Smooth muscle cell (in vitro differentiated cells): ENCODE measurements around the gene P4HA2. TPM values are rescaled to one million over a fixed set of nuclear protein-coding genes. Genes with fewer than 3 reads are reported as not detected.
"Not testable (repeated sequence)": the region's sequence is repeated elsewhere in the genome, so short reads cannot be mapped to it uniquely, and the experiment has no call there.

Experiments
- DNase-seq: peaks from one replicate; lab custom pipeline; 2025; ENCODE audit not compliant: unreplicated experiment; lab: John Stamatoyannopoulos, UW
- H2AFZ ChIP-seq: fragments of 200-600 bp; sonication (generic); 2 replicates; pipeline ENCODE4 v1.6.0; 2016; ENCODE audit warnings: antibody characterized with exemption, low read depth, mild to moderate bottlenecking
- H3F3A ChIP-seq: fragments of 200-600 bp; sonication (generic); 2 replicates; pipeline ENCODE4 v1.6.0; 2017; ENCODE audit warnings: antibody characterized with exemption, low read depth
- H3K27ac ChIP-seq: fragments of 200-600 bp; sonication (generic); 2 replicates; pipeline ENCODE4 v1.5.1; 2016; ENCODE audit warnings: low read depth, mild to moderate bottlenecking
- H3K27me3 ChIP-seq: fragments of 200-600 bp; sonication (generic); 2 replicates; pipeline ENCODE4 v1.6.1; 2016; ENCODE audit warnings: low read depth, mild to moderate bottlenecking
- H3K36me3 ChIP-seq: fragments of 200-600 bp; sonication (generic); 2 replicates; pipeline ENCODE4 v1.5.1; 2016; ENCODE audit warnings: low read depth
- H3K4me1 ChIP-seq: fragments of 200-600 bp; sonication (generic); 2 replicates; pipeline ENCODE4 v1.5.1; 2016; ENCODE audit warnings: low read depth
- H3K4me2 ChIP-seq: fragments of 200-600 bp; sonication (generic); 2 replicates; pipeline ENCODE4 v1.6.0; 2016; ENCODE audit warnings: mild to moderate bottlenecking
- H3K4me3 ChIP-seq: fragments of 200-600 bp; sonication (generic); 2 replicates; pipeline ENCODE4 v1.5.1; 2016; ENCODE audit warnings: mild to moderate bottlenecking
- H3K79me2 ChIP-seq: fragments of 200-600 bp; sonication (generic); 2 replicates; pipeline ENCODE4 v1.6.0; 2016; ENCODE audit warnings: low read depth, mild to moderate bottlenecking
- H3K9ac ChIP-seq: fragments of 200-600 bp; sonication (generic); 2 replicates; pipeline ENCODE4 v1.6.0; 2016; ENCODE audit warnings: low read depth
- H3K9me3 ChIP-seq: fragments of 200-600 bp; sonication (generic); replicated peaks from 2 replicates; pipeline ENCODE4 v1.5.1; 2016; ENCODE audit warnings: low read depth
- H4K20me1 ChIP-seq: fragments of 200-600 bp; sonication (generic); 2 replicates; pipeline ENCODE4 v1.6.0; 2016; ENCODE audit warnings: low read depth
- WGBS: methylation state at CpG from one replicate; pipeline ENCODE4 v1.1.7; 2016; ENCODE audit warnings: low lambda C conversion rate; 5-methylcytosine and 5-hydroxymethylcytosine counted together
- microRNA-seq: library from miRNA; unstranded; fragments of <30 nt; microRNA quantifications from one replicate; pipeline ENCODE4, GENCODE V29; 2016; ENCODE audit warnings: borderline number of aligned reads
- polyA plus RNA-seq: library from polyadenylated mRNA; unstranded; fragments of >200 nt; fragmentation: Nextera tagmentation; extraction: Ambion mirVana; gene quantifications from 2 replicates; pipeline ENCODE4 v1.2.1, GENCODE V29; 2016
- small RNA-seq: library from RNA; depleted of rRNA; stranded (forward); fragments of <200 nt; gene quantifications from one replicate; pipeline ENCODE3, GENCODE V24; 2014
- total RNA-seq: library from RNA; depleted of rRNA; stranded (reverse); fragments of >200 nt; gene quantifications from 2 replicates; pipeline ENCODE4 v1.2.3, GENCODE V29; 2014
- TF ChIP-seq, protein P1 (sequence below): fragments of 200-600 bp; sonication (generic); IDR thresholded peaks from 2 replicates; pipeline ENCODE4 v1.5.1; 2017; ENCODE audit warnings: borderline replicate concordance, mild to moderate bottlenecking, antibody characterized with exemption; ENCODE audit not compliant: insufficient read depth, poor library complexity, severe bottlenecking

The P4HA2 gene
- total and polyA plus RNA-seq, 2 experiments from 2014 or later = 352 to 707 TPM

DNA sequence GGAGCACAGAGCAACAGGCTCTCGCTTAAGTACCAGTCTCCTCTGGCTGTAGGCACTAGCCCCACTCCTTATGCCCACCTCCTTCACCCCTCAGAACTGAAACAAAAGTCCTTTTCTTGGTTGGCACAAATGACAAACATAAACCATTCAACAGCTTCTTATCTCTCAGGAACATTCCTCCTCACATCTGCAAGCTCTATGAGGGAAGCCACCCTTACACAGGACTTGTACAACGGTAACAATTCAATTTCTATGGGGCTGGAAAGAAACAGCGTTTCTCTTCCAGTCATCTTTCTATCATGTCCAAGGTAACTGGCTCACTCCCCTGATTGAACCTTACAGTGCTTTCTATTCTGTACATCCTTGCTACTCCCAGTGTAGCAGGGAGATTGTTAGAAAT is 80.0 kb downstream of the P4HA2 start:
- Histone ChIP-seq H4K20me1 (no peaks in the 10 kb centered on the region), H3K9ac (no peak overlapping the region), H3K4me2 (no peak overlapping the region), H3K36me3 (no peaks in the 10 kb centered on the region), H3K27me3 (peaks cover 24% of the 10 kb centered on the region), H3K4me1 (no peaks in the 10 kb centered on the region), H3K4me3 (no peak overlapping the region), H3K79me2 (no peaks in the 10 kb centered on the region), H3K9me3 (peaks cover 14% of the 10 kb centered on the region), H3F3A (no peaks in the 10 kb centered on the region), H2AFZ (no peak overlapping the region), H3K27ac (no peak overlapping the region)
- TF ChIP-seq, protein P1, sequence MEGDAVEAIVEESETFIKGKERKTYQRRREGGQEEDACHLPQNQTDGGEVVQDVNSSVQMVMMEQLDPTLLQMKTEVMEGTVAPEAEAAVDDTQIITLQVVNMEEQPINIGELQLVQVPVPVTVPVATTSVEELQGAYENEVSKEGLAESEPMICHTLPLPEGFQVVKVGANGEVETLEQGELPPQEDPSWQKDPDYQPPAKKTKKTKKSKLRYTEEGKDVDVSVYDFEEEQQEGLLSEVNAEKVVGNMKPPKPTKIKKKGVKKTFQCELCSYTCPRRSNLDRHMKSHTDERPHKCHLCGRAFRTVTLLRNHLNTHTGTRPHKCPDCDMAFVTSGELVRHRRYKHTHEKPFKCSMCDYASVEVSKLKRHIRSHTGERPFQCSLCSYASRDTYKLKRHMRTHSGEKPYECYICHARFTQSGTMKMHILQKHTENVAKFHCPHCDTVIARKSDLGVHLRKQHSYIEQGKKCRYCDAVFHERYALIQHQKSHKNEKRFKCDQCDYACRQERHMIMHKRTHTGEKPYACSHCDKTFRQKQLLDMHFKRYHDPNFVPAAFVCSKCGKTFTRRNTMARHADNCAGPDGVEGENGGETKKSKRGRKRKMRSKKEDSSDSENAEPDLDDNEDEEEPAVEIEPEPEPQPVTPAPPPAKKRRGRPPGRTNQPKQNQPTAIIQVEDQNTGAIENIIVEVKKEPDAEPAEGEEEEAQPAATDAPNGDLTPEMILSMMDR = no peak
- no peak for DNase-seq
- 89% methylated on average over 3 of the region's 3 CpGs for WGBS

DNA sequence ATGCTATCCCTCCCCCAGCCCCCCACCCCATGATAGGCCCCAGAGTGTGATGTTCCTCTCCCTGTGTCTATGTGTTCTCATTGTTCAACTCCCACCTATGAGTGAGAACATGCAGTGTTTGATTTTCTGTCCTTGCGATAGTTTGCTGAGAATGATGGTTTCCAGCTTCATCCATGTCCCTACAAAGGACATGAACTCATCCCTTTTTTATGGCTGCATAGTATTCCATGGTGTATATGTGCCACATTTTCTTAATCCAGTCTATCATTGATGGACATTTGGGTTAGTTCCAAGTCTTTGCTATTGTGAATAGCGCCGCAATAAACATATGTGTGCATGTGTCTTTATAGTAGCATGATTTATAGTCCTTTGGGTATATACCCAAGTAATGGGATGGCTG is 82.3 kb downstream of the P4HA2 start:
- H3K4me1 ChIP-seq, H3K4me2 ChIP-seq, H3K4me3 ChIP-seq, H4K20me1 ChIP-seq, H3K9ac ChIP-seq, H2AFZ ChIP-seq, H3K27ac ChIP-seq, H3F3A ChIP-seq, DNase-seq, H3K36me3 ChIP-seq, H3K79me2 ChIP-seq: not testable (repeated sequence)
- Histone ChIP-seq H3K27me3 (peaks cover 24% of the 10 kb centered on the region), H3K9me3 (peaks cover 15% of the 10 kb centered on the region)
- 90% methylated on average over 3 of the region's 3 CpGs for WGBS

DNA sequence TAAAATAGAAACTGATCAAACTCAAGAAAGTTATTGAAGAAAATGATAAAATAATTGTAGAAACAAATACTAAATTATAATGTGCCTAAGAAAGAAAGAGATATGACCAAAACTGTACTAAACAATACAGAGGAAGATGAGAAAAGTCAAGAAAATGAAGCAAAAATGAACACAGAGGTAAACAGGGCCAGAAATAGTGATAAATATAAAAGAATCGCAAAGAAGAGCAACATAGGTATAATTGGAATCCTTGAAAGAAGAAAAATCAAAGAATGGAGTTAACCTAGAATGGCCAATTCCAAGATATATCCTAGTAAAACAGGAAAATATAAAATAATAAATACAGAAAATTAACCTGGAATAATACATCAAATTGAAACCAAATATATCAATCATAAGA is 84.5 kb downstream of the P4HA2 start:
- peaks cover 19% of the 10 kb centered on the region for H3K27me3 ChIP-seq
- no peaks in the 10 kb centered on the region for H4K20me1 ChIP-seq
- WGBS = 81% methylated on average over 1 of the region's 1 CpG
- H3K9ac ChIP-seq = no peak overlapping the region
- peaks cover 20% of the 10 kb centered on the region for H3K9me3 ChIP-seq
- no peak overlapping the region for H3K4me3 ChIP-seq
- TF ChIP-seq, protein P1 = no peak
- DNase-seq = no peak
- H3K27ac ChIP-seq = no peak overlapping the region
- no peaks in the 10 kb centered on the region for H3K4me1 ChIP-seq
- H2AFZ ChIP-seq = no peak overlapping the region
- no peaks in the 10 kb centered on the region for H3K36me3 ChIP-seq
- H3K4me2 ChIP-seq = no peak overlapping the region
- no peaks in the 10 kb centered on the region for H3K79me2 ChIP-seq
- no peaks in the 10 kb centered on the region for H3F3A ChIP-seq

DNA sequence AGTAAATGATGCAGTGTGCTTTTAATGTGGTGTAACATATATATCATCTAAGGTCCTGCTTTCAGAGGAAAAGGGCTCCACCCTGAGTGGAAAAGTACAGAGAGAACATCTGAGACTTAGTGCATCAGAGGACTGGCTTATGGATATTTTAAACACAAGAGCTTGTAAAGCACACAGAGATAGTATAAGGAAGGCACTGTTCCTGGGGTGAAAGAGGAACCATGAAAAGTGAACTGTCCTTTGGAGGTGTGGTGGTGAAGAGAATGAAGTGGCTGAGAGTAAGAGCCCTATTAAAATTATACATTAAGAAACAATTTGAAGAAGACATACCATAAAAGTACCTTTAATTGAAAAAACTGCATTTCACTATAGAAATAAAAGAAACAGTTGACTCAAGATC is 85.2 kb downstream of the P4HA2 start:
- Histone ChIP-seq H3F3A (no peaks in the 10 kb centered on the region), H3K4me3 (no peak overlapping the region), H3K27me3 (peaks cover 14% of the 10 kb centered on the region), H2AFZ (no peak overlapping the region), H3K4me2 (no peak overlapping the region), H3K27ac (no peak overlapping the region), H3K36me3 (no peaks in the 10 kb centered on the region), H3K9ac (no peak overlapping the region), H3K4me1 (no peaks in the 10 kb centered on the region), H4K20me1 (no peaks in the 10 kb centered on the region), H3K9me3 (peaks cover 20% of the 10 kb centered on the region), H3K79me2 (no peaks in the 10 kb centered on the region)
- TF ChIP-seq, protein P1 = no peak
- DNase-seq = no peak

Small RNA genes within 50 kb of the gene (microRNA-seq; reads per million reads assigned to microRNA genes)
- not detected for gene MIR6830

Small RNA genes within 50 kb of the gene (small RNA-seq; reads per million reads assigned to genes)
- not detected for gene AC063976.4

Other genes with a start within 250 kb of the P4HA2 start
- gene ACSL6, start 216.2 kb downstream of the P4HA2 start, total RNA-seq = not detected in 2 replicates
- not detected in 2 replicates for gene ACSL6, start 216.2 kb downstream of the P4HA2 start, polyA plus RNA-seq
- not detected in 2 replicates for gene IL3, start 167.2 kb downstream of the P4HA2 start, total RNA-seq
- gene IL3, start 167.2 kb downstream of the P4HA2 start, polyA plus RNA-seq = not detected in 2 replicates
- not detected in 2 replicates for gene CSF2, start 154.1 kb downstream of the P4HA2 start, total RNA-seq
- gene CSF2, start 154.1 kb downstream of the P4HA2 start, polyA plus RNA-seq = not detected in 2 replicates
- gene PDLIM4, start 29.8 kb upstream of the P4HA2 start, total RNA-seq = 77.4 and 93.8 TPM in 2 replicates
- gene PDLIM4, start 29.8 kb upstream of the P4HA2 start, polyA plus RNA-seq = 275 and 338 TPM in 2 replicates
- gene SLC22A4, start 66.5 kb upstream of the P4HA2 start, total RNA-seq = 0.45 and 3.8 TPM in 2 replicates
- gene SLC22A4, start 66.5 kb upstream of the P4HA2 start, polyA plus RNA-seq = 1.3 and 3.1 TPM in 2 replicates
- 2.8 and 4.6 TPM in 2 replicates for gene SLC22A5, start 141.9 kb upstream of the P4HA2 start, total RNA-seq
- gene SLC22A5, start 141.9 kb upstream of the P4HA2 start, polyA plus RNA-seq = 1.5 and 3.8 TPM in 2 replicates